Calu3 (cell line): Measurements from ENCODE around the gene SETMAR. TPM values are rescaled to one million over a fixed set of nuclear protein-coding genes. Genes with fewer than 3 reads are reported as not detected.
"Not testable (repeated sequence)": the region's sequence is repeated elsewhere in the genome, so short reads cannot be mapped to it uniquely, and the experiment has no call there.

Experiments used
- BruUV-seq: library from RNA; stranded (reverse); fragments of 400-500 nt; replicated peaks from 2 replicates; lab custom pipeline; 2021; lab: Mats Ljungman, UMichigan
- CTCF ChIA-PET: fragments of 300-600 bp; sonication (Branson Sonifier 250); formaldehyde crosslinking; loops from one replicate; lab custom pipeline; 2022; ENCODE audit warnings: antibody characterized with exemption; lab: Charles Lee
- DNase-seq: peaks from one replicate; pipeline ENCODE4 v3.0.0; 2022
- H3K27ac Mint-ChIP-seq: one replicate; pipeline ENCODE4 v1.8.0; 2022; ENCODE audit warnings: mixed read lengths; ENCODE audit not compliant: unreplicated experiment
- H3K27me3 Mint-ChIP-seq: one replicate; pipeline ENCODE4 v1.8.0; 2022; ENCODE audit warnings: mixed read lengths; ENCODE audit not compliant: unreplicated experiment
- H3K36me3 Mint-ChIP-seq: one replicate; pipeline ENCODE4 v1.8.0; 2022; ENCODE audit warnings: mild to moderate bottlenecking, moderate library complexity, mixed read lengths; ENCODE audit not compliant: insufficient read depth, unreplicated experiment
- H3K4me1 Mint-ChIP-seq: one replicate; pipeline ENCODE4 v1.8.0; 2022; ENCODE audit warnings: mild to moderate bottlenecking, low read depth, mixed read lengths; ENCODE audit not compliant: unreplicated experiment
- H3K4me3 Mint-ChIP-seq: one replicate; pipeline ENCODE4 v1.8.0; 2022; ENCODE audit warnings: mild to moderate bottlenecking, low read depth, moderate library complexity, mixed read lengths; ENCODE audit not compliant: unreplicated experiment
- H3K9me3 Mint-ChIP-seq: one replicate; pipeline ENCODE4 v1.8.0; 2022; ENCODE audit warnings: low read depth, mixed read lengths; ENCODE audit not compliant: unreplicated experiment
- CTCF ChIP-seq: fragments of 200-600 bp; IDR thresholded peaks from one replicate; pipeline ENCODE4 v1.8.0; 2022; ENCODE audit warnings: antibody characterized with exemption; ENCODE audit not compliant: unreplicated experiment
- intact Hi-C: fragments of 100-400 bp; cut with micrococcal nuclease; formaldehyde crosslinking; loops from one replicate; pipeline ENCODE4 v1.10.0; 2022; ENCODE audit not compliant: unreplicated experiment
- total RNA-seq: library from RNA; stranded (reverse); gene quantifications from 2 replicates; pipeline ENCODE4 v1.2.3, GENCODE V29; 2022

The SETMAR gene
- total RNA-seq, 1 experiment from 2014 or later: 7.8 TPM

GRCh38 chr3:4322635-4323034 is 19.5 kb downstream of the SETMAR start:
- H3K9me3 Mint-ChIP-seq: no peaks in the 10 kb centered on the region
- H3K27me3 Mint-ChIP-seq: no peaks in the 10 kb centered on the region
- no peak overlapping the region for H3K27ac Mint-ChIP-seq
- DNase-seq: no peak
- intact Hi-C loops: no loop called here
- H3K4me3 Mint-ChIP-seq: no peak overlapping the region
- no peak for TF ChIP-seq CTCF
- CTCF ChIA-PET: no interaction called here
- H3K4me1 Mint-ChIP-seq: no peaks in the 10 kb centered on the region
- no peaks in the 10 kb centered on the region for H3K36me3 Mint-ChIP-seq
- no TSS peak for BruUV-seq

- no peak overlapping the region for H3K4me3 Mint-ChIP-seq
- H3K36me3 Mint-ChIP-seq: no peaks in the 10 kb centered on the region
- DNase-seq: no peak
- no peaks in the 10 kb centered on the region for H3K4me1 Mint-ChIP-seq
- no peak overlapping the region for H3K27ac Mint-ChIP-seq
- H3K9me3 Mint-ChIP-seq: no peaks in the 10 kb centered on the region
- no peak for TF ChIP-seq CTCF
- intact Hi-C loops: no loop called here
- no TSS peak for BruUV-seq
- no peaks in the 10 kb centered on the region for H3K27me3 Mint-ChIP-seq
- CTCF ChIA-PET: no interaction called here
Observed at GRCh38 chr3:4323246-4324027, 20.3 kb downstream of the SETMAR start.

DNA sequence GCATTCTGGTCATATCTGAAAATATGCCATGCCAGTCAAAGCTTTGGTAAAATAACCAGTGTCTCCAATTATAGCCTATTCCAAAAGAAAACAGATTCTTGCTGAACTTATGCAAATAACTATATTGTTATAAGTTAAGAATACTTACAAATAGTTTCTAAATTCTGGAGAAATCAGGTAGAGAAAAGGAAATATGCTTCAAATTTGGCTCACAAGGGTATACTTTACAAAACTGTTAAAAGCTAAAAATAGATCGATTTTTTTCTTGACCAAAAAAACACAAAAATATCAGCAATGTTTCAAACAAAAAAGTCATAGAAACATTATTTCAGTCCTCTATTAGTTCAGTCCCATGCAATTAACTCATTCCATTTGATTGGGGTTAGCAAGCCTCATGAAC is 23.7 kb downstream of the SETMAR start:
- TF ChIP-seq CTCF: no peak
- H3K9me3 Mint-ChIP-seq: peaks cover 8% of the 10 kb centered on the region
- intact Hi-C loops: no loop called here
- no peak overlapping the region for H3K27ac Mint-ChIP-seq
- no peaks in the 10 kb centered on the region for H3K36me3 Mint-ChIP-seq
- H3K27me3 Mint-ChIP-seq: no peaks in the 10 kb centered on the region
- CTCF ChIA-PET: no interaction called here
- H3K4me3 Mint-ChIP-seq: no peak overlapping the region
- BruUV-seq: no TSS peak
- DNase-seq: no peak
- H3K4me1 Mint-ChIP-seq: no peaks in the 10 kb centered on the region

DNA sequence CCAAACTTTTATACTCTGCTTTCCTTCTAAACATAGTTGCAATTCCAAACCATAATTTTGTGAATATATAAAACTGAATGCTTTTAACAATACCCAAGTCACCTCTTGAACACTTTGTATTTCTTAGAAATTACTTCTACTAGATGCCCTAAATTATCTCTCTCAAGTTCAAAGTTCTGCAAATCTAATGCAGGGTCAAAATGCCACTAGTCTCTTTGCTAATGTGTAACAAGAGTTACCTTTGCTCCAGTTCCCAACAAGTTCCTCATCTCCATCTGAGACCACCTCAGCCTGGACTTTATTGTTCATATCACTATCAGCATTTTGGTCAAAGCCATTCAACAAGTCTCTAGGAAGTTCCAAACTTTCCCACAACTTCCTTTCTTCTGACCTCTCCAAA is 26.6 kb downstream of the SETMAR start:
- DNase-seq, H3K4me1 Mint-ChIP-seq, H3K36me3 Mint-ChIP-seq, CTCF ChIA-PET, H3K9me3 Mint-ChIP-seq, H3K4me3 Mint-ChIP-seq, intact Hi-C loops, BruUV-seq, H3K27me3 Mint-ChIP-seq, H3K27ac Mint-ChIP-seq: not testable (repeated sequence)

GRCh38 chr3:4332111-4332510 is 28.9 kb downstream of the SETMAR start:
- CTCF ChIA-PET: no interaction called here
- peaks cover 8% of the 10 kb centered on the region for H3K9me3 Mint-ChIP-seq
- no peaks in the 10 kb centered on the region for H3K4me1 Mint-ChIP-seq
- H3K27me3 Mint-ChIP-seq: no peaks in the 10 kb centered on the region
- no peak overlapping the region for H3K4me3 Mint-ChIP-seq
- intact Hi-C loops: no loop called here
- no peak for TF ChIP-seq CTCF
- no peak overlapping the region for H3K27ac Mint-ChIP-seq
- no peaks in the 10 kb centered on the region for H3K36me3 Mint-ChIP-seq
- BruUV-seq: no TSS peak
- no peak for DNase-seq
